HepG2 (cell line): ENCODE measurements around the gene CALD1. TPM values are rescaled to one million over a fixed set of nuclear protein-coding genes. Genes with fewer than 3 reads are reported as not detected.
A peak's percentile ranks its signal among the peaks of the same experiment; 100 is the strongest.

ENCODE experiments used
- CEBPB ChIP-seq: IDR thresholded peaks from 2 replicates; pipeline ENCODE4 v1.6.1; 2011; ENCODE audit warnings: low read depth, low read length, improper control_type of control experiment, borderline replicate concordance
- GFI1 ChIP-seq: sonication (generic); formaldehyde crosslinking; IDR thresholded peaks from 2 replicates; pipeline ENCODE4 v1.5.0; 2020; ENCODE audit warnings: missing genetic modification reagents, mild to moderate bottlenecking, borderline replicate concordance
- IKZF1 ChIP-seq: fragments of 450-650 bp; IDR thresholded peaks from 2 replicates; pipeline ENCODE4 v1.7.1; 2016
- JDP2 ChIP-seq: sonication (generic); formaldehyde crosslinking; IDR thresholded peaks from 2 replicates; pipeline ENCODE4 v1.8.1; 2022; ENCODE audit warnings: missing genetic modification reagents, borderline replicate concordance
- MAFF ChIP-seq: IDR thresholded peaks from 2 replicates; pipeline ENCODE4 v1.6.1; 2011; ENCODE audit warnings: low read depth, low read length, improper control_type of control experiment
- NFE2 ChIP-seq: sonication (generic); formaldehyde crosslinking; IDR thresholded peaks from 2 replicates; pipeline ENCODE4 v1.4.0; 2020; ENCODE audit warnings: missing genetic modification reagents
- RARG ChIP-seq: sonication (generic); formaldehyde crosslinking; IDR thresholded peaks from 2 replicates; pipeline ENCODE4 v1.4.0; 2020; ENCODE audit warnings: low read depth, mild to moderate bottlenecking, missing genetic modification reagents
- RFX3 ChIP-seq: IDR thresholded peaks from 2 replicates; pipeline ENCODE4 v1.6.1; 2016; ENCODE audit warnings: missing biosample characterization, missing genetic modification reagents
- RFXANK ChIP-seq: IDR thresholded peaks from 2 replicates; pipeline ENCODE4 v1.6.1; 2016
- SMYD3 ChIP-seq: sonication (generic); formaldehyde crosslinking; IDR thresholded peaks from 2 replicates; pipeline ENCODE4 v1.8.1; 2023; ENCODE audit warnings: mild to moderate bottlenecking, missing genetic modification reagents
- ZKSCAN5 ChIP-seq: sonication (generic); formaldehyde crosslinking; IDR thresholded peaks from 2 replicates; pipeline ENCODE4 v1.5.1; 2020; ENCODE audit warnings: mild to moderate bottlenecking, missing genetic modification reagents
- ZNF225 ChIP-seq: sonication (generic); formaldehyde crosslinking; IDR thresholded peaks from 2 replicates; pipeline ENCODE4 v1.4.0; 2020; ENCODE audit warnings: mild to moderate bottlenecking, missing genetic modification reagents
- ZNF670 ChIP-seq: sonication (generic); formaldehyde crosslinking; IDR thresholded peaks from 2 replicates; pipeline ENCODE4 v1.8.0; 2022; ENCODE audit warnings: mild to moderate bottlenecking, missing genetic modification reagents, borderline replicate concordance
- ZNF674 ChIP-seq: sonication (generic); formaldehyde crosslinking; IDR thresholded peaks from 2 replicates; pipeline ENCODE4 v1.5.0; 2020; ENCODE audit warnings: low read depth, mild to moderate bottlenecking, missing genetic modification reagents
- ZSCAN30 ChIP-seq: sonication (generic); formaldehyde crosslinking; IDR thresholded peaks from 2 replicates; pipeline ENCODE4 v1.5.0; 2020; ENCODE audit warnings: mild to moderate bottlenecking, missing genetic modification reagents
- polyA plus RNA-seq, 8 experiments: library from polyadenylated mRNA; depleted of rRNA in 3 of 8; stranded (reverse) in 7 of 8; unstranded in 1 of 8; fragments of >200 nt; fragmentation: Illumina TruSeq in 4 of 8; extraction: Trizol in 4 of 8; gene quantifications; 2 replicates each; pipeline versions ENCODE4 v1.2.1 to v1.2.3, GENCODE V29; 2011 to 2016; ENCODE audit warnings: low read depth in 4 of 8, missing spikeins in 1 of 8, mixed read lengths in 1 of 8; ENCODE audit not compliant: insufficient read depth in 1 of 8
- total RNA-seq, 5 experiments: library from RNA; depleted of rRNA; stranded (reverse); fragments of >200 nt; fragmentation: Illumina TruSeq; extraction: Trizol; gene quantifications; 2 replicates each; pipeline ENCODE4 v1.2.3, GENCODE V29; 2016; ENCODE audit warnings: low read depth in 1 of 5
- TF ChIP-seq, protein P1 (sequence below): sonication (generic); formaldehyde crosslinking; IDR thresholded peaks from 2 replicates; pipeline ENCODE4 v1.5.0; 2020; ENCODE audit warnings: mild to moderate bottlenecking, missing genetic modification reagents, borderline replicate concordance
- TF ChIP-seq, protein P2 (sequence below): sonication (generic); formaldehyde crosslinking; IDR thresholded peaks from 2 replicates; pipeline ENCODE4 v1.4.0; 2020; ENCODE audit warnings: missing genetic modification reagents
- TF ChIP-seq, protein P3 (sequence below): sonication (generic); formaldehyde crosslinking; IDR thresholded peaks from 2 replicates; pipeline ENCODE4 v1.4.0; 2020; ENCODE audit warnings: mild to moderate bottlenecking, missing genetic modification reagents
- TF ChIP-seq, protein P4 (sequence below): IDR thresholded peaks from 2 replicates; pipeline ENCODE4 v1.6.1; 2016

Gene CALD1
- total and polyA plus RNA-seq, 2 of the 13 experiments (the other 11 are each of a cell fraction or from before 2014, with no cell fraction given), result 53.0 to 112 TPM

DNA sequence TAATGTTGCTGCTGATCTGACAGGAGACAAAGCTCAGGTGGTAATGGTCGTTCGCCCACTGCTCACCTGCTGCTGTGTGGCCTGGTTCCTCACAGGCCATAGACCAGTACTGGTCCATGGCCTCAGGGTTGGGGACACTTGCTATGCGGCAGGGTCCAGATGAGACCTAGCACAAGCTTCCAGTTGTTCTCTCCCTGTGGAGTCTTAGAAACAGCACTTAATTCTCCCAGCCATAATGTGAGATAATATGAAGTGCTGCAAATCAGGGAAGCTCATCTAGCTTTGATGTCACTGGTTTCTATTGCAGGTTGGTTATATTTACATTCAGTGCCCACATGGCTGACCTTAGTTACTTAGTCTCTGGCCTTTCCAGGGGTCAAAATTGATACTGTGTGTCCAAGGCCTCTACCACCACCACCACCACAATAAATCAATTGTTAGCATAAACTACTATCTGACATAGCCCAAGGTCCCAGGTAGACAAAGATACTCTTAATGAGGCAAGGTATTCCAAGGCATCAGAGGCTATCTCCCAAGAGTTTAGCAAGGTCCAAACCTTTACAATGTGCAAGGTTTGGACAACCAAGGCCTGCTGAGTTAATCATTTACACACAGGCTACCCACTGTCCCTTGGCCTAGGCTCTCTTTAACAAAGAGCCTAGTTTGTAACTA is 217.9 kb downstream of the CALD1 start (continued):
- TF ChIP-seq, protein P1, sequence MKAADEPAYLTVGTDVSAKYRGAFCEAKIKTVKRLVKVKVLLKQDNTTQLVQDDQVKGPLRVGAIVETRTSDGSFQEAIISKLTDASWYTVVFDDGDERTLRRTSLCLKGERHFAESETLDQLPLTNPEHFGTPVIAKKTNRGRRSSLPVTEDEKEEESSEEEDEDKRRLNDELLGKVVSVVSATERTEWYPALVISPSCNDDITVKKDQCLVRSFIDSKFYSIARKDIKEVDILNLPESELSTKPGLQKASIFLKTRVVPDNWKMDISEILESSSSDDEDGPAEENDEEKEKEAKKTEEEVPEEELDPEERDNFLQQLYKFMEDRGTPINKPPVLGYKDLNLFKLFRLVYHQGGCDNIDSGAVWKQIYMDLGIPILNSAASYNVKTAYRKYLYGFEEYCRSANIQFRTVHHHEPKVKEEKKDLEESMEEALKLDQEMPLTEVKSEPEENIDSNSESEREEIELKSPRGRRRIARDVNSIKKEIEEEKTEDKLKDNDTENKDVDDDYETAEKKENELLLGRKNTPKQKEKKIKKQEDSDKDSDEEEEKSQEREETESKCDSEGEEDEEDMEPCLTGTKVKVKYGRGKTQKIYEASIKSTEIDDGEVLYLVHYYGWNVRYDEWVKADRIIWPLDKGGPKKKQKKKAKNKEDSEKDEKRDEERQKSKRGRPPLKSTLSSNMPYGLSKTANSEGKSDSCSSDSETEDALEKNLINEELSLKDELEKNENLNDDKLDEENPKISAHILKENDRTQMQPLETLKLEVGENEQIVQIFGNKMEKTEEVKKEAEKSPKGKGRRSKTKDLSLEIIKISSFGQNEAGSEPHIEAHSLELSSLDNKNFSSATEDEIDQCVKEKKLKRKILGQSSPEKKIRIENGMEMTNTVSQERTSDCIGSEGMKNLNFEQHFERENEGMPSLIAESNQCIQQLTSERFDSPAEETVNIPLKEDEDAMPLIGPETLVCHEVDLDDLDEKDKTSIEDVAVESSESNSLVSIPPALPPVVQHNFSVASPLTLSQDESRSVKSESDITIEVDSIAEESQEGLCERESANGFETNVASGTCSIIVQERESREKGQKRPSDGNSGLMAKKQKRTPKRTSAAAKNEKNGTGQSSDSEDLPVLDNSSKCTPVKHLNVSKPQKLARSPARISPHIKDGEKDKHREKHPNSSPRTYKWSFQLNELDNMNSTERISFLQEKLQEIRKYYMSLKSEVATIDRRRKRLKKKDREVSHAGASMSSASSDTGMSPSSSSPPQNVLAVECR (CRISPR knock-in tag), result peak; percentile 28; the same call in 1 of the 2 replicates
- 0 out of 2 replicates have a peak, but pooled peaks have one; percentile 71 for TF ChIP-seq SMYD3
- no peak for TF ChIP-seq ZNF674 (CRISPR knock-in tag)
- TF ChIP-seq ZSCAN30 (CRISPR knock-in tag), result peak; percentile 45; the same call in 1 of the 2 replicates
- TF ChIP-seq ZNF225 (CRISPR knock-in tag), result no peak
- no peak; the same call in 1 of the 2 replicates for TF ChIP-seq JDP2
- TF ChIP-seq, protein P2, sequence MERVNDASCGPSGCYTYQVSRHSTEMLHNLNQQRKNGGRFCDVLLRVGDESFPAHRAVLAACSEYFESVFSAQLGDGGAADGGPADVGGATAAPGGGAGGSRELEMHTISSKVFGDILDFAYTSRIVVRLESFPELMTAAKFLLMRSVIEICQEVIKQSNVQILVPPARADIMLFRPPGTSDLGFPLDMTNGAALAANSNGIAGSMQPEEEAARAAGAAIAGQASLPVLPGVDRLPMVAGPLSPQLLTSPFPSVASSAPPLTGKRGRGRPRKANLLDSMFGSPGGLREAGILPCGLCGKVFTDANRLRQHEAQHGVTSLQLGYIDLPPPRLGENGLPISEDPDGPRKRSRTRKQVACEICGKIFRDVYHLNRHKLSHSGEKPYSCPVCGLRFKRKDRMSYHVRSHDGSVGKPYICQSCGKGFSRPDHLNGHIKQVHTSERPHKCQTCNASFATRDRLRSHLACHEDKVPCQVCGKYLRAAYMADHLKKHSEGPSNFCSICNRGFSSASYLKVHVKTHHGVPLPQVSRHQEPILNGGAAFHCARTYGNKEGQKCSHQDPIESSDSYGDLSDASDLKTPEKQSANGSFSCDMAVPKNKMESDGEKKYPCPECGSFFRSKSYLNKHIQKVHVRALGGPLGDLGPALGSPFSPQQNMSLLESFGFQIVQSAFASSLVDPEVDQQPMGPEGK (CRISPR knock-in tag), result peak; percentile 42; the same call in 1 of the 2 replicates
- no peak; the same call in 1 of the 2 replicates for TF ChIP-seq ZNF670
- no peak for TF ChIP-seq RFX3
- TF ChIP-seq NFE2 (CRISPR knock-in tag), result no peak
- 0 out of 2 replicates have a peak, but pooled peaks have one; percentile 44 for TF ChIP-seq RFXANK (CRISPR knock-in tag)
- TF ChIP-seq, protein P3, sequence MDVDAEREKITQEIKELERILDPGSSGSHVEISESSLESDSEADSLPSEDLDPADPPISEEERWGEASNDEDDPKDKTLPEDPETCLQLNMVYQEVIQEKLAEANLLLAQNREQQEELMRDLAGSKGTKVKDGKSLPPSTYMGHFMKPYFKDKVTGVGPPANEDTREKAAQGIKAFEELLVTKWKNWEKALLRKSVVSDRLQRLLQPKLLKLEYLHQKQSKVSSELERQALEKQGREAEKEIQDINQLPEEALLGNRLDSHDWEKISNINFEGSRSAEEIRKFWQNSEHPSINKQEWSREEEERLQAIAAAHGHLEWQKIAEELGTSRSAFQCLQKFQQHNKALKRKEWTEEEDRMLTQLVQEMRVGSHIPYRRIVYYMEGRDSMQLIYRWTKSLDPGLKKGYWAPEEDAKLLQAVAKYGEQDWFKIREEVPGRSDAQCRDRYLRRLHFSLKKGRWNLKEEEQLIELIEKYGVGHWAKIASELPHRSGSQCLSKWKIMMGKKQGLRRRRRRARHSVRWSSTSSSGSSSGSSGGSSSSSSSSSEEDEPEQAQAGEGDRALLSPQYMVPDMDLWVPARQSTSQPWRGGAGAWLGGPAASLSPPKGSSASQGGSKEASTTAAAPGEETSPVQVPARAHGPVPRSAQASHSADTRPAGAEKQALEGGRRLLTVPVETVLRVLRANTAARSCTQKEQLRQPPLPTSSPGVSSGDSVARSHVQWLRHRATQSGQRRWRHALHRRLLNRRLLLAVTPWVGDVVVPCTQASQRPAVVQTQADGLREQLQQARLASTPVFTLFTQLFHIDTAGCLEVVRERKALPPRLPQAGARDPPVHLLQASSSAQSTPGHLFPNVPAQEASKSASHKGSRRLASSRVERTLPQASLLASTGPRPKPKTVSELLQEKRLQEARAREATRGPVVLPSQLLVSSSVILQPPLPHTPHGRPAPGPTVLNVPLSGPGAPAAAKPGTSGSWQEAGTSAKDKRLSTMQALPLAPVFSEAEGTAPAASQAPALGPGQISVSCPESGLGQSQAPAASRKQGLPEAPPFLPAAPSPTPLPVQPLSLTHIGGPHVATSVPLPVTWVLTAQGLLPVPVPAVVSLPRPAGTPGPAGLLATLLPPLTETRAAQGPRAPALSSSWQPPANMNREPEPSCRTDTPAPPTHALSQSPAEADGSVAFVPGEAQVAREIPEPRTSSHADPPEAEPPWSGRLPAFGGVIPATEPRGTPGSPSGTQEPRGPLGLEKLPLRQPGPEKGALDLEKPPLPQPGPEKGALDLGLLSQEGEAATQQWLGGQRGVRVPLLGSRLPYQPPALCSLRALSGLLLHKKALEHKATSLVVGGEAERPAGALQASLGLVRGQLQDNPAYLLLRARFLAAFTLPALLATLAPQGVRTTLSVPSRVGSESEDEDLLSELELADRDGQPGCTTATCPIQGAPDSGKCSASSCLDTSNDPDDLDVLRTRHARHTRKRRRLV (CRISPR knock-in tag), result no peak
- no peak for TF ChIP-seq RARG (CRISPR knock-in tag)
- peak; percentile 41; the same call in 1 of the 2 replicates for TF ChIP-seq CEBPB
- TF ChIP-seq, protein P4, sequence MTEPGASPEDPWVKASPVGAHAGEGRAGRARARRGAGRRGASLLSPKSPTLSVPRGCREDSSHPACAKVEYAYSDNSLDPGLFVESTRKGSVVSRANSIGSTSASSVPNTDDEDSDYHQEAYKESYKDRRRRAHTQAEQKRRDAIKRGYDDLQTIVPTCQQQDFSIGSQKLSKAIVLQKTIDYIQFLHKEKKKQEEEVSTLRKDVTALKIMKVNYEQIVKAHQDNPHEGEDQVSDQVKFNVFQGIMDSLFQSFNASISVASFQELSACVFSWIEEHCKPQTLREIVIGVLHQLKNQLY (CRISPR knock-in tag), result peak; percentile 78
- TF ChIP-seq GFI1, result peak; percentile 97
- TF ChIP-seq ZKSCAN5 (CRISPR knock-in tag), result no peak
- no peak for TF ChIP-seq IKZF1
- TF ChIP-seq MAFF, result no peak
